Tibial artery (tissue), 4 donors: Measurements from ENCODE around the gene CEP55.
A peak's percentile ranks its signal among the peaks of the same experiment; 100 is the strongest.

ENCODE experiments used
- DNase-seq, 2 donors: peaks; one replicate each; pipeline ENCODE4 v3.0.0-alpha.2; 2019
- H3K27ac ChIP-seq, 2 donors: fragments of 200-600 bp; sonication (generic) in 1 of 2; 1 replicate in 1 of 2; 2 replicates in 1 of 2; pipeline ENCODE4 v1.5.1; 2018 to 2019; ENCODE audit warnings: mild to moderate bottlenecking in 1 of 2
- H3K27me3 ChIP-seq, 2 donors: fragments of 200-600 bp; sonication (generic) in 1 of 2; one replicate each; pipeline versions ENCODE4 v1.5.1 to v1.6.0; 2016 to 2019
- H3K36me3 ChIP-seq, 3 donors: fragments of 200-600 bp; sonication (generic) in 2 of 3; one replicate each; pipeline ENCODE4 v1.5.1; 2016 to 2019; ENCODE audit warnings: mild to moderate bottlenecking in 2 of 3
- H3K4me1 ChIP-seq, 4 donors: fragments of 200-600 bp; sonication (generic) in 2 of 4; 1 replicate in 3 of 4; 2 replicates in 1 of 4; pipeline ENCODE4 v1.5.1; 2016 to 2019
- H3K4me3 ChIP-seq, 2 donors: fragments of 200-600 bp; sonication (generic) in 1 of 2; 1 replicate in 1 of 2; 2 replicates in 1 of 2; pipeline ENCODE4 v1.5.1; 2018 to 2019; ENCODE audit warnings: mild to moderate bottlenecking in 2 of 2
- H3K9me3 ChIP-seq, 3 donors: fragments of 200-600 bp; sonication (generic) in 1 of 3; one replicate each; pipeline ENCODE4 v1.5.1; 2016 to 2019
- intact Hi-C: fragments of 100-400 bp; cut with DNase I; formaldehyde crosslinking; loops from one replicate; pipeline ENCODE4 v1.15.0; 2023; ENCODE audit warnings: low total_unique reads
- TF ChIP-seq, protein P1 (sequence below), 2 experiments: fragments of 200-600 bp in 1 of 2; fragments of 450-650 bp in 1 of 2; IDR thresholded peaks; one replicate each; pipeline ENCODE4 v1.5.1; 2017 to 2019; ENCODE audit warnings: antibody characterized with exemption in 2 of 2, mild to moderate bottlenecking in 1 of 2, moderate library complexity in 1 of 2

CEP55 gene

DNA sequence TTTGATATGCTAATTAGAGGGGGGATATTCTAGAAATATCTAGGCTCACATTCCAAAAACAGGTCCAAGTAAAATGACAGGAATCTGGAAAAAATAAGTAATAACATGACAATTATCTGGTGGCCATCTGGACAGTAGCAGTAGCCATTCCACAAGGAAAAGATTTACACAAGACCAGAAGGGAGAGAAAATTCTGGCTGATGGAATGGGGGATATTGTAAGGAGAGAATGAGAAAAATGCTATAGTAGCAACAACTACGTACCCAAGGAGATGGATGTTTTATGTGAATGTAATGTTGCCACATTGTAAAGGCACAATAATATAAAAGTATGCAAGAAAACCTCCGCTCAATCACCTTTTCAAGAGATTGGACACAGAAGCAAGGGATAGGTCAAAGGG, 19.7 kb upstream of the CEP55 start:
- H3K36me3 ChIP-seq, result no peaks in the 10 kb centered on the region
- no peak overlapping the region for H3K4me3 ChIP-seq
- no peaks in the 10 kb centered on the region for H3K27me3 ChIP-seq
- intact Hi-C loops, result no loop called here
- H3K4me1 ChIP-seq, result peaks cover 0 to 90% (median 39%) of the 10 kb centered on the region in 4 donors
- H3K27ac ChIP-seq, result peak overlapping the region in 1 of 2 donors; percentile 43
- no peaks in the 10 kb centered on the region for H3K9me3 ChIP-seq
- no peak for DNase-seq
- TF ChIP-seq, protein P1, sequence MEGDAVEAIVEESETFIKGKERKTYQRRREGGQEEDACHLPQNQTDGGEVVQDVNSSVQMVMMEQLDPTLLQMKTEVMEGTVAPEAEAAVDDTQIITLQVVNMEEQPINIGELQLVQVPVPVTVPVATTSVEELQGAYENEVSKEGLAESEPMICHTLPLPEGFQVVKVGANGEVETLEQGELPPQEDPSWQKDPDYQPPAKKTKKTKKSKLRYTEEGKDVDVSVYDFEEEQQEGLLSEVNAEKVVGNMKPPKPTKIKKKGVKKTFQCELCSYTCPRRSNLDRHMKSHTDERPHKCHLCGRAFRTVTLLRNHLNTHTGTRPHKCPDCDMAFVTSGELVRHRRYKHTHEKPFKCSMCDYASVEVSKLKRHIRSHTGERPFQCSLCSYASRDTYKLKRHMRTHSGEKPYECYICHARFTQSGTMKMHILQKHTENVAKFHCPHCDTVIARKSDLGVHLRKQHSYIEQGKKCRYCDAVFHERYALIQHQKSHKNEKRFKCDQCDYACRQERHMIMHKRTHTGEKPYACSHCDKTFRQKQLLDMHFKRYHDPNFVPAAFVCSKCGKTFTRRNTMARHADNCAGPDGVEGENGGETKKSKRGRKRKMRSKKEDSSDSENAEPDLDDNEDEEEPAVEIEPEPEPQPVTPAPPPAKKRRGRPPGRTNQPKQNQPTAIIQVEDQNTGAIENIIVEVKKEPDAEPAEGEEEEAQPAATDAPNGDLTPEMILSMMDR (IDR thresholded peaks at IDR 0.05), result no peak

DNA sequence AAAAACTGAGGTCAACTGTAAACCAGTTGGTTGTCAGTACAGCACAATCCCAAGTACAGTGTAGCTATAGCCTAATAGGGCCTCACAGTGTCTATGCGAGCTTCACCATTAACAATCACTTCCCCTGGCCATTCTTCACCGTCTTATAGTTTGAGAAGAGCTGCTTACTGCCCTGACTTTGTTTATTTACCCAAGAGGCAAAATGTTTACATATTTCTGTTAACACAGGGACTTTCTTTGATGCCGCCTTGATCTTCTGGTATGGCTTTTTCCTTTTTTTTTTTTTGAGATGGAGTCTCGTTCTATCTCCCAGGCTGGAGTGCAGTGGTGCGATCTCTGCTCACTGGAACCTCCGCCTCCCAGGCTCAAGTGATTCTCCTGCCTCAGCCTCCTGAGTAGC, 17.5 kb upstream of the CEP55 start:
- TF ChIP-seq, protein P1 (IDR thresholded peaks at IDR 0.05), result no peak
- Histone ChIP-seq H3K36me3 (no peaks in the 10 kb centered on the region), H3K27me3 (no peaks in the 10 kb centered on the region), H3K4me3 (peak overlapping the region in 1 of 2 donors; percentile 0), H3K27ac (peak overlapping the region; percentile 17 to 92), H3K9me3 (no peaks in the 10 kb centered on the region), H3K4me1 (peaks cover 0 to 78% (median 27%) of the 10 kb centered on the region in 4 donors)
- DNase-seq, result no peak
- intact Hi-C loops, result no loop called here

GRCh38 chr10:93481637-93482144, 14.7 kb upstream of the CEP55 start:
- Histone ChIP-seq H3K4me1 (peaks cover 0 to 50% (median 17%) of the 10 kb centered on the region in 4 donors), H3K4me3 (peak overlapping the region; percentile 59 to 64), H3K27ac (peak overlapping the region; percentile 89 to 92), H3K36me3 (no peaks in the 10 kb centered on the region), H3K9me3 (no peaks in the 10 kb centered on the region), H3K27me3 (no peaks in the 10 kb centered on the region)
- TF ChIP-seq, protein P1 (IDR thresholded peaks at IDR 0.05), result no peak
- intact Hi-C loops, result loop anchor here (2.0 to 5.0 kb wide), 2 partner anchors 54 to 107 kb away; no protein-coding TSS in a partner anchor
- no peak for DNase-seq

GRCh38 chr10:93482145-93482834, 14.1 kb upstream of the CEP55 start, which contains the start of gene MYOF:
Gene MYOF, minus strand, starts transcription at chr10:93482334. Its CDS starts 140 bp downstream, at chr10:93482194.
- H3K4me1 ChIP-seq, result peaks cover 0 to 44% (median 17%) of the 10 kb centered on the region in 4 donors
- peak within 1 kb of the TSS; percentile 89 to 92 for H3K27ac ChIP-seq
- no peaks in the 10 kb centered on the region for H3K9me3 ChIP-seq
- peak within 1 kb of the TSS; percentile 59 to 64 for H3K4me3 ChIP-seq
- TF ChIP-seq, protein P1 (IDR thresholded peaks at IDR 0.05), result peak; percentile 58 to 73
- intact Hi-C loops, result loop anchor here (2.0 to 5.0 kb wide), 2 partner anchors 55 to 107 kb away; no protein-coding TSS in a partner anchor
- H3K27me3 ChIP-seq, result no peaks in the 10 kb centered on the region
- H3K36me3 ChIP-seq, result no peaks in the 10 kb centered on the region
- peak; percentile 73 to 84 for DNase-seq

DNA sequence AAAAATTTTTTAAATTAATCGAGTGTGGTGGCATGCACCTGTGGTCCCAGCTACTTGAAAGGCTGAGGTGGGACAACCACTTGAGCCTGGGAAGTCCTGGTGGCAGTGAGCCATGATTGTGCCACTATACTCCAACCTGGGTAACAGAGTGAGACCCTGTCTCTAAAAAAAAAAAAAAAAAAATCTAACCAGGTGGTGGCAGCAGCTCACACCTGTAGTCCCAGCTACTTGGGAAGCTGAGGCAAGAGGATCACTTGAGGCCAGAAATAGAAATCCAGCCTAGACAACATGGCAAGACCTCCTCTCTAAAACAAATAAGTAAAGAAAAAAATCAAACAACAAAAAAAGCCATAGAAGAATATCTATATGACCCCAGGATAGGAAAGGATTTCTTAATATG, 10.7 kb upstream of the CEP55 start:
- Histone ChIP-seq H3K36me3 (no peaks in the 10 kb centered on the region), H3K27me3 (no peaks in the 10 kb centered on the region), H3K4me3 (no peak overlapping the region), H3K27ac (no peak overlapping the region), H3K4me1 (peaks cover 0 to 10% (median 2%) of the 10 kb centered on the region in 4 donors), H3K9me3 (no peaks in the 10 kb centered on the region)
- TF ChIP-seq, protein P1 (IDR thresholded peaks at IDR 0.05), result no peak
- intact Hi-C loops, result no loop called here
- DNase-seq, result no peak
